Upper lobe of left lung (tissue), 6 donors: ENCODE measurements around the gene ZNF444. TPM values are rescaled to one million over a fixed set of nuclear protein-coding genes. Genes with fewer than 3 reads are reported as not detected.
"Not testable (repeated sequence)": the region's sequence is repeated elsewhere in the genome, so short reads cannot be mapped to it uniquely, and the experiment has no call there.

Experiments used
- ATAC-seq, 2 donors: fragments of 200-7000 bp; cut with Tn5 transposase; one replicate each; pipeline ENCODE4 v1.9.1; 2022; ENCODE audit warnings: mild to moderate bottlenecking in 2 of 2, moderate library complexity in 2 of 2; ENCODE audit not compliant: low FRiP score in 2 of 2
- DNase-seq, 2 donors: peaks; one replicate each; pipeline ENCODE4 v3.0.0-alpha.2; 2019 to 2020
- H3K27ac ChIP-seq, 4 donors: fragments of 200-600 bp; sonication (generic); one replicate each; pipeline ENCODE4 v1.5.1; 2016 to 2019
- H3K27me3 ChIP-seq, 4 donors: fragments of 200-600 bp; sonication (generic); one replicate each; pipeline ENCODE4 v1.5.1; 2017 to 2019
- H3K36me3 ChIP-seq, 4 donors: fragments of 200-600 bp; sonication (generic); one replicate each; pipeline ENCODE4 v1.5.1; 2016 to 2019
- H3K4me1 ChIP-seq, 4 donors: fragments of 200-600 bp; sonication (generic); one replicate each; pipeline ENCODE4 v1.5.1; 2018 to 2019
- H3K4me3 ChIP-seq, 4 donors: fragments of 200-600 bp; sonication (generic); one replicate each; pipeline ENCODE4 v1.5.1; 2017 to 2019; ENCODE audit warnings: mild to moderate bottlenecking in 2 of 4, moderate library complexity in 1 of 4
- H3K9me3 ChIP-seq, 4 donors: fragments of 200-600 bp; sonication (generic); one replicate each; pipeline ENCODE4 v1.5.1; 2018 to 2019
- EP300 ChIP-seq, 4 donors: sonication (generic); formaldehyde crosslinking; IDR thresholded peaks; one replicate each; pipeline ENCODE4 v1.5.1; 2017; ENCODE audit warnings: antibody characterized with exemption in 4 of 4, control low read depth in 2 of 4
- POLR2A ChIP-seq, 4 donors: fragments of 450-650 bp; IDR thresholded peaks; one replicate each; pipeline ENCODE4 v1.5.1; 2016 to 2017; ENCODE audit warnings: antibody characterized with exemption in 4 of 4, mild to moderate bottlenecking in 2 of 4
- POLR2AphosphoS5 ChIP-seq, 2 donors: sonication (generic); formaldehyde crosslinking; IDR thresholded peaks; one replicate each; pipeline ENCODE4 v1.5.1; 2017; ENCODE audit warnings: antibody characterized with exemption in 2 of 2
- WGBS, 2 donors: methylation state at CpG; one replicate each; pipeline ENCODE4 v1.1.5; 2017 to 2018; 5-methylcytosine and 5-hydroxymethylcytosine counted together
- total RNA-seq, 6 donors: library from RNA; depleted of rRNA in 4 of 6; stranded (reverse); fragments of >200 nt in 4 of 6; gene quantifications; one replicate each; pipeline versions ENCODE4 v1.1.0 to v1.2.1, GENCODE V29; 2016 to 2021
- TF ChIP-seq, protein P1 (sequence below), 6 experiments: fragments of 450-650 bp in 4 of 6; fragments of 200-600 bp in 2 of 6; sonication (generic) in 2 of 6; IDR thresholded peaks; one replicate each; pipeline ENCODE4 v1.5.1; 2016 to 2019; ENCODE audit warnings: antibody characterized with exemption in 6 of 6
- donor health status: DM: no; HTN: no; CAD: no; lungs with moderate emphysema.
- donor health status: DM: no; HTN: yes; CAD: no; lungs with severe emphysema.

Gene ZNF444
- total RNA-seq, 6 donors from 2014 or later, result 29.2 to 131 (median 61.3) TPM

- ATAC-seq (no peak), DNase-seq (no peak)
- no peak overlapping the region for H3K4me3 ChIP-seq
- H3K36me3 ChIP-seq, result no peaks in the 10 kb centered on the region
- no peaks in the 10 kb centered on the region for H3K27me3 ChIP-seq
- no peak overlapping the region for H3K27ac ChIP-seq
- 66 to 80% methylated on average over 15 to 17 of the region's 17 CpGs for WGBS, 2 donors
- H3K9me3 ChIP-seq, result no peaks in the 10 kb centered on the region
- no peak for TF ChIP-seq POLR2AphosphoS5 (IDR thresholded peaks at IDR 0.05)
- TF ChIP-seq POLR2A (IDR thresholded peaks at IDR 0.05), result no peak
- TF ChIP-seq, protein P1, sequence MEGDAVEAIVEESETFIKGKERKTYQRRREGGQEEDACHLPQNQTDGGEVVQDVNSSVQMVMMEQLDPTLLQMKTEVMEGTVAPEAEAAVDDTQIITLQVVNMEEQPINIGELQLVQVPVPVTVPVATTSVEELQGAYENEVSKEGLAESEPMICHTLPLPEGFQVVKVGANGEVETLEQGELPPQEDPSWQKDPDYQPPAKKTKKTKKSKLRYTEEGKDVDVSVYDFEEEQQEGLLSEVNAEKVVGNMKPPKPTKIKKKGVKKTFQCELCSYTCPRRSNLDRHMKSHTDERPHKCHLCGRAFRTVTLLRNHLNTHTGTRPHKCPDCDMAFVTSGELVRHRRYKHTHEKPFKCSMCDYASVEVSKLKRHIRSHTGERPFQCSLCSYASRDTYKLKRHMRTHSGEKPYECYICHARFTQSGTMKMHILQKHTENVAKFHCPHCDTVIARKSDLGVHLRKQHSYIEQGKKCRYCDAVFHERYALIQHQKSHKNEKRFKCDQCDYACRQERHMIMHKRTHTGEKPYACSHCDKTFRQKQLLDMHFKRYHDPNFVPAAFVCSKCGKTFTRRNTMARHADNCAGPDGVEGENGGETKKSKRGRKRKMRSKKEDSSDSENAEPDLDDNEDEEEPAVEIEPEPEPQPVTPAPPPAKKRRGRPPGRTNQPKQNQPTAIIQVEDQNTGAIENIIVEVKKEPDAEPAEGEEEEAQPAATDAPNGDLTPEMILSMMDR (IDR thresholded peaks at IDR 0.05), result no peak
- TF ChIP-seq EP300 (IDR thresholded peaks at IDR 0.05), result no peak
- peaks cover 0 to 8% (median 4%) of the 10 kb centered on the region in 4 donors for H3K4me1 ChIP-seq
Observed at GRCh38 chr19:56189785-56190184, 48.7 kb downstream of the ZNF444 start.

- H3K36me3 ChIP-seq, result no peaks in the 10 kb centered on the region
- no peak for DNase-seq
- no peak for ATAC-seq
- no peaks in the 10 kb centered on the region for H3K4me1 ChIP-seq
- no peaks in the 10 kb centered on the region for H3K27me3 ChIP-seq
- H3K27ac ChIP-seq, result no peak overlapping the region
- H3K9me3 ChIP-seq, result no peaks in the 10 kb centered on the region
- TF ChIP-seq EP300 (IDR thresholded peaks at IDR 0.05) (no peak), POLR2AphosphoS5 (IDR thresholded peaks at IDR 0.05) (no peak), POLR2A (IDR thresholded peaks at IDR 0.05) (no peak)
- TF ChIP-seq, protein P1 (IDR thresholded peaks at IDR 0.05), result no peak
- H3K4me3 ChIP-seq, result no peak overlapping the region
- WGBS, 2 donors, result 77 to 79% methylated on average over 7 of the region's 7 CpGs
Observed at GRCh38 chr19:56191115-56191514, 50.0 kb downstream of the ZNF444 start.

GRCh38 chr19:56191711-56192110, 50.6 kb downstream of the ZNF444 start:
- WGBS, 2 donors, result 85 to 87% methylated on average over 10 of the region's 10 CpGs
- H3K27ac ChIP-seq, result no peak overlapping the region

GRCh38 chr19:56193981-56194640, 53.0 kb downstream of the ZNF444 start:
- Histone ChIP-seq H3K27ac (no peak overlapping the region), H3K27me3 (no peaks in the 10 kb centered on the region), H3K9me3 (no peaks in the 10 kb centered on the region), H3K4me3 (no peak overlapping the region), H3K36me3 (no peaks in the 10 kb centered on the region), H3K4me1 (no peaks in the 10 kb centered on the region)
- no peak for DNase-seq
- ATAC-seq, result no peak
- TF ChIP-seq, protein P1 (IDR thresholded peaks at IDR 0.05), result no peak
- no peak for TF ChIP-seq POLR2AphosphoS5 (IDR thresholded peaks at IDR 0.05)
- WGBS, 2 donors, result 78 to 89% methylated on average over 12 of the region's 12 CpGs

More at GRCh38 chr19:56191711-56192110, 50.6 kb downstream of the ZNF444 start:
- H3K27me3 ChIP-seq, result no peaks in the 10 kb centered on the region
- no peaks in the 10 kb centered on the region for H3K9me3 ChIP-seq
- TF ChIP-seq, protein P1 (IDR thresholded peaks at IDR 0.05), result no peak
- TF ChIP-seq POLR2A (IDR thresholded peaks at IDR 0.05) (no peak), EP300 (IDR thresholded peaks at IDR 0.05) (no peak), POLR2AphosphoS5 (IDR thresholded peaks at IDR 0.05) (no peak)
- no peaks in the 10 kb centered on the region for H3K36me3 ChIP-seq
- ATAC-seq (no peak), DNase-seq (no peak)
- no peaks in the 10 kb centered on the region for H3K4me1 ChIP-seq
- no peak overlapping the region for H3K4me3 ChIP-seq

- not testable (repeated sequence) for H3K4me3 ChIP-seq, H3K9me3 ChIP-seq, H3K27ac ChIP-seq, H3K36me3 ChIP-seq, ATAC-seq, H3K4me1 ChIP-seq, DNase-seq, H3K27me3 ChIP-seq
- whole genome bisulfite sequencing, 2 donors, result 80 to 88% methylated on average over 22 to 23 of the region's 23 CpGs
Observed at GRCh38 chr19:56197646-56198045, 56.6 kb downstream of the ZNF444 start, which contains the start of gene ZSCAN5B. TSS of gene ZSCAN5B (minus strand) at chr19:56197783. CDS start at chr19:56193052, 4,731 bp downstream.
